ENCODE results near the gene KIF25.
"Not testable (repeated sequence)": the region's sequence is repeated elsewhere in the genome, so short reads cannot be mapped to it uniquely, and the experiment has no call there.

- TF ChIP-seq POLR2A, CTCF, EP300 (IDR thresholded peaks at IDR 0.05): not testable (repeated sequence)
These were observed 21.3 kb upstream of the KIF25 start for GRCh38 chr6:167976116-167976657.

Data from ovary (tissue), 3 donors.